Neuron (in vitro differentiated cells): Measurements from ENCODE around the gene SNX13.
A peak's percentile ranks its signal among the peaks of the same experiment; 100 is the strongest.

Experiments
- H2AFZ ChIP-seq: one replicate; pipeline ENCODE4 v1.6.1; 2013; ENCODE audit warnings: low read depth, mild to moderate bottlenecking, inconsistent platforms, low read length, moderate library complexity
- H3K27me3 ChIP-seq: one replicate; pipeline ENCODE4 v1.6.1; 2013; ENCODE audit warnings: low read length; ENCODE audit not compliant: insufficient read depth
- H3K36me3 ChIP-seq: one replicate; pipeline ENCODE4 v1.6.1; 2013; ENCODE audit warnings: low read length; ENCODE audit not compliant: insufficient read depth
- H3K4me1 ChIP-seq: one replicate; pipeline ENCODE4 v1.6.1; 2013; ENCODE audit warnings: low read length; ENCODE audit not compliant: insufficient read depth
- H3K4me3 ChIP-seq: 2 replicates; pipeline ENCODE4 v1.5.1; 2013; ENCODE audit warnings: mild to moderate bottlenecking, low read length, moderate library complexity
- H3K9me3 ChIP-seq: one replicate; pipeline ENCODE4 v1.6.1; 2013; ENCODE audit warnings: low read length

Gene SNX13

DNA sequence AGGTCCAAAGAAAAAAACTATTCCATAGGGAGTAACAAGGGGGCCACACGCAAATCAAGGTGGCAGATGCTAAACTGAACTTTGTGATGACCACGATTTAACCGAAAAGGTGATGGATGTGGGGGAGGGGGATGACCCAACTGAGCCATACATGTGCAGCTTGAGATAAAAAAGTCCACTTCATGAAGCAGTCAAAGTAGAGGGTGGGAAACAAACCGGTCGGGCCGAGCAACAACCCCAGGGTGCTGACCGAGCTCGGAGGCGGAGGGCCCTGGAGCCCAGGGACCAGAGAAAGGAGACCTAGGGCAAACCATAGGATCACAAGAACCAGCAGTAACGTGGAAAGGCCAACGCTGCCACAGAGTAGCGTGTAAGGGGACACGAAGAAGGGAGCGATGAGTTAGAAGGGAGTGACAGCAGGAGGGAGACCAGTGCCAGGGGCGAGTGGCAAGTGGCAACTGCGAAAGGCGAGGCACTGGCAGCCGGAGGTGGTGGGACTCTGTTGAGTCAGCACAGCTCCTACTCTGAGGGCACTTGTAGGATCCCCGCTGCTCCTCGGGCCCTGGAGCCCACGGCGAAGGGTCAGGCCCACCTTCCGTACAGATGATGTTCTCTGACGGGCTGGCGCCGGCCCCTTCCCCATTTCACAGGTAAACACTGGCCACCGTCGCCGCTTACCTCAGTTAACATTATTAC lies 540 bp downstream of the SNX13 start:
- Histone ChIP-seq H2AFZ (peak overlapping the region; percentile 98), H3K4me1 (peaks cover 27% of the 10 kb centered on the region), H3K9me3 (no peaks in the 10 kb centered on the region), H3K4me3 (peak overlapping the region; percentile 68), H3K36me3 (peaks cover 2% of the 10 kb centered on the region), H3K27me3 (no peaks in the 10 kb centered on the region)

DNA sequence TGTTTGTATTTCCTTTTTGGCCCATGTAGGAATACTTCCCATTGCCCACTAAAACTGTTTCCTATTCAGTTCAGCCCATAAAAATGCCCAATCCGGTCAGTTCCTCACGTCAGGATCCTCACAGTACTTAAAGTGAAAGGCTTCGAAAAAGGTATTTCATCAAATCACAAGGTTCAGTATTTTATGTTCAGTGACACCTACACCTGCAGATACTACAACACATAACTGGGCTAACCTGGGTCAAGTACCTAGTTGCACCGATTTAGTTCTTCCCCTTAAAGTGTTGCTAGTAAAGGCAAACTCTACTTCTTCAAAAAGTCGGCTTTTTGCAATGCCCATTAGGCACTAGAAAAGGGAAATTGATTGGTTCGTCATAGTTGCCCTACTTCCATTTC lies 1.1 kb downstream of the SNX13 start:
- peak overlapping the region; percentile 98 for H2AFZ ChIP-seq
- H3K27me3 ChIP-seq, result no peaks in the 10 kb centered on the region
- no peaks in the 10 kb centered on the region for H3K9me3 ChIP-seq
- H3K4me3 ChIP-seq, result peak overlapping the region; percentile 68
- peaks cover 27% of the 10 kb centered on the region for H3K4me1 ChIP-seq
- peaks cover 2% of the 10 kb centered on the region for H3K36me3 ChIP-seq

DNA sequence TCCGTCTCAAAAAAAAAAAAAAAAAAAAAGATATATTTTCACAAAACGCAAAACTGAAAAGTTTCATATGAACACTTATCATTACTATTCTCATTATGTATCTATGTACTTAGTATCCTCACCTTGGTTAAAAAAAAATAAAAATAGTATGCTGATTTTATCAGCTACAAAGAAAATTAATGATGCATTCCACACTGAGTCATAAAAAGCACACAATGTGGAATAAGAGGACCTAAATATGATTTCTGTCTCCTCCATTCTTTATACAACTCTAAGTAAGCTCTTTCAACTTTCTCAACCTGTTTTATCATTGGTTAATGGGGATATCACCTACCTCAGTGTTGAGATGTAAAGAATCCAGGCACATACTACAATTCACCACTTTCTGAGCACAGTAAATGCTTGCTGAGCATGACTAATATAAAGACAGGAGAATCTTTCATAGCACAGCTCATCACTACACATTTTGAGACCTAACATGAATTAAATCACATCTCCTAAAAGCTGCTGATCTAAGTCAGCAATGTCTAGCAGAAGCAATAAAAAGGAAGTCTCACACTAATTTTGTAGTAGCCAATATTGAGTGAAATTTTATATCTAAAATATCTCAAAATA lies 2.7 kb downstream of the SNX13 start:
- no peaks in the 10 kb centered on the region for H3K9me3 ChIP-seq
- no peak overlapping the region for H2AFZ ChIP-seq
- H3K27me3 ChIP-seq, result no peaks in the 10 kb centered on the region
- H3K4me1 ChIP-seq, result peaks cover 27% of the 10 kb centered on the region
- peaks cover 2% of the 10 kb centered on the region for H3K36me3 ChIP-seq
- H3K4me3 ChIP-seq, result peak overlapping the region; percentile 25

DNA sequence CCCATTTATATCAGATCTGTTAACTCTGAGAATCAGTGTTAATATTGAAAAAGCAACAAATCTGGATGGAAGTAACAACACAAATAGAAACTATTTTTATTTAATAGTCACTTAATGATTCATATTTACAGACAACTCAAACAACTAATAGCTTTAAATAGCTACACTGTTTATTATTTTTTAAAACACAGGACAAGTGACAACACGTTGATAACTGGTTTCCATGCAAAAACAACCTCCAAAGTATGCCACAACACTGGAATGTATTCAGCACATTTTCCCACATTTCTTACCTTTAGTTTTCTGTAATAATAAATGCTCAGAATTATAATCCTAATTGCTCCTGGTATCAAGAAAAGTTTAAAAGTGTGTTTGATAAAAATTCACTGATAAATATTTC lies 4.0 kb downstream of the SNX13 start:
- no peak overlapping the region for H3K4me3 ChIP-seq
- no peaks in the 10 kb centered on the region for H3K9me3 ChIP-seq
- no peak overlapping the region for H2AFZ ChIP-seq
- H3K36me3 ChIP-seq, result peaks cover 2% of the 10 kb centered on the region
- no peaks in the 10 kb centered on the region for H3K27me3 ChIP-seq
- peaks cover 22% of the 10 kb centered on the region for H3K4me1 ChIP-seq

DNA sequence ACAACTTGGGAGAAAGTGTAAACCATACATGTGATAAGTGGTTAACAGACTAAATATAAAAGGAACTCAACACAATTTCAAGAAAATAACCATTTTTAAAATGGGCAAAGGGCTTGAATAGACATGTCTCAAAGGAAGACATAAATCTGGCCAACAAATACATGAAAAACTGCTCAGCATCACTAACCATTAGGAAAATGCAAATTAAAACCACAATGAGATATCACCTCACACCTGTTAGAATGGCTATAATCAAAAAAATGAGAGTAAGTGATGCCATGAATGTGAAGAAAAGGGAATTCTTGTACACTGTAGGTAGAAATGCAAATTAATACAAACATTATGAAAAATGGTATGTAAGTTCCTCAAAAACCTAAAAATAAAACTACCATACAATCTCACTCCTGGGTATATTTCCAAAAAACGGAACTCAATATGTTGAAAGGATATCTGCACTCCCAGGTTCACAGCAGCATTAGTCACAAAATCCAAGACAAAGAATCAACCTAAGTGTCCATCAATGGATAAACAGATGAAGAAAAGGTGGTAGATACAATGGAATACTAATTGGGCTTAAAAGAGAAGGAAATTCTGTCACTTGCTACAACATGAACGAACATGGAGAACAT lies 5.6 kb downstream of the SNX13 start:
- Histone ChIP-seq H3K36me3 (peaks cover 2% of the 10 kb centered on the region), H3K27me3 (no peaks in the 10 kb centered on the region), H2AFZ (no peak overlapping the region), H3K9me3 (no peaks in the 10 kb centered on the region), H3K4me1 (peaks cover 20% of the 10 kb centered on the region), H3K4me3 (no peak overlapping the region)

DNA sequence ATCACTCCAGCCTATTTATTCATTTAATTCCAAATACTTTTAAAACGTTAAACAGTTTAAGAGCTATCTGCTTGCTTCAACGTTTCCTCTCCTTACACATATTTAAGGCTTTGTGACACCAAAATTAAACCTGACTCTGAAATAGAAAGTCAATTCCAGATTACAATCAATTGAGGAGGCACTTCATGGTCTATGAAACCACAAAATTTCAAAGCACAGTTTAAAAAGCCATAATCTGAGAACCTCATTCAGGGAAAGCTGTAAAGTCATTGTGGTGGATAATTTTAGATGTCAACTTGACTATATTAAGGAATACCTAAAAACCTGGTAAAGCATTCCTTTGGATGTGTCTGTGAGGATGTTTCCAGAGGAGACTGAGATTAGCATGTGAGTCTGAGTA lies 6.2 kb downstream of the SNX13 start:
- peaks cover 2% of the 10 kb centered on the region for H3K36me3 ChIP-seq
- H3K4me3 ChIP-seq, result no peak overlapping the region
- H3K9me3 ChIP-seq, result no peaks in the 10 kb centered on the region
- no peaks in the 10 kb centered on the region for H3K27me3 ChIP-seq
- peaks cover 16% of the 10 kb centered on the region for H3K4me1 ChIP-seq
- no peak overlapping the region for H2AFZ ChIP-seq

DNA sequence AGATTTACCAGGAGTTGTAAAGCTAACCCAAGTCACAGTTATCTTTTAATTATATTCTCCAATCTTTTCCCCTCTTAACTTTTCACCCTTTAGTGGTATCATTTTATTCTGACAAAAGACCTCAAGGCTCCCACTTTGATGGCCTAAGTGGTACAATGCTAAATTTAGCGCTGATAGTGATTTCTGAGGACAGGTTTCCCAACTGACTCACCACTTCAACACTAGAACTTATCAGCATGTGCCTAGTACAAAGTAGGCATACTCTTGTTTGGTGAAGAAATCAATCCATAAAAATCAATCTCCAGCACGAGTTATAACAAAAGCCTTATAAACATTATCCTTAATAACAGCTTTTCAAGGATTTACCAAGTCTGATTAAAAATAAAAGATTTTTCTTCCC lies 7.5 kb downstream of the SNX13 start:
- H3K9me3 ChIP-seq, result no peaks in the 10 kb centered on the region
- peaks cover 2% of the 10 kb centered on the region for H3K36me3 ChIP-seq
- no peak overlapping the region for H3K4me3 ChIP-seq
- H3K4me1 ChIP-seq, result peaks cover 2% of the 10 kb centered on the region
- H2AFZ ChIP-seq, result no peak overlapping the region
- no peaks in the 10 kb centered on the region for H3K27me3 ChIP-seq

DNA sequence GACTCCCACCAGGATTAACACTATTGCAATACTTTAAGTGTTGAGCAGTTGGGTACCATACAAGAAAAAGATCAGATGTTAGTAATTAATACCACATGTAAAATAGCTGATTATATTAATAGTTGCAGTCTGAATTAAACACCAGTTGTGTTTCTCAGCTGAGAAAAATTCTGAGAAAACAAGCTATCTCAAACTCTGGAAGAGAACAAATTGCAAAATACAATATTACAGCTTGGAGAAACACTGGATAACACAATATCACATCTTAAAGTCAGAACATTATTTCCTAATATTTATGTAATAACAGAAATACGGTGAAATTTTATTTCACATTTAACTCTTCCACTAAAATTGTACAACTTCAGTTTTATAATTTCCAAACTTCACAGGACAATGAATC lies 9.2 kb downstream of the SNX13 start:
- Histone ChIP-seq H3K27me3 (no peaks in the 10 kb centered on the region), H3K4me3 (no peak overlapping the region), H3K4me1 (no peaks in the 10 kb centered on the region), H3K9me3 (no peaks in the 10 kb centered on the region), H3K36me3 (peaks cover 2% of the 10 kb centered on the region), H2AFZ (no peak overlapping the region)

DNA sequence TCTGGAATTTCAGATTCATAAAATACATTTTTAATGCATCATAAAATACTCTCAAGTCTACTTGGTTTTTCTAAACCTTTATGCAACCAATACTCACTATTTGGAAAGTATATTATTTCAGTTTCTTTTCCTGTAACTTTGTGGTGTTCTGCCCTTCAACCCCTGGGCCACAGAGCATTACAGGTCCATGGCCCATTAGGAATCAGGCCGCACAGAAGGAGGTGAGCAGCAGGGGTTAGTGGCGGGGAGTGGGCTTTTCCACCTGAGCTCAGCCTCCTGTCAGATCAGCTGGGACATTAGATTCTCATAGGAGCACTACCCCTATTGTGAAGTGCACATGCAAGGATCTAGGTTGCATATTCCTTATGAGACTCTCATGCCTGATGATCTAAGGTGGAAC lies 9.7 kb downstream of the SNX13 start:
- no peaks in the 10 kb centered on the region for H3K9me3 ChIP-seq
- H3K4me1 ChIP-seq, result no peaks in the 10 kb centered on the region
- H3K27me3 ChIP-seq, result no peaks in the 10 kb centered on the region
- peaks cover 2% of the 10 kb centered on the region for H3K36me3 ChIP-seq
- H2AFZ ChIP-seq, result no peak overlapping the region
- H3K4me3 ChIP-seq, result no peak overlapping the region

DNA sequence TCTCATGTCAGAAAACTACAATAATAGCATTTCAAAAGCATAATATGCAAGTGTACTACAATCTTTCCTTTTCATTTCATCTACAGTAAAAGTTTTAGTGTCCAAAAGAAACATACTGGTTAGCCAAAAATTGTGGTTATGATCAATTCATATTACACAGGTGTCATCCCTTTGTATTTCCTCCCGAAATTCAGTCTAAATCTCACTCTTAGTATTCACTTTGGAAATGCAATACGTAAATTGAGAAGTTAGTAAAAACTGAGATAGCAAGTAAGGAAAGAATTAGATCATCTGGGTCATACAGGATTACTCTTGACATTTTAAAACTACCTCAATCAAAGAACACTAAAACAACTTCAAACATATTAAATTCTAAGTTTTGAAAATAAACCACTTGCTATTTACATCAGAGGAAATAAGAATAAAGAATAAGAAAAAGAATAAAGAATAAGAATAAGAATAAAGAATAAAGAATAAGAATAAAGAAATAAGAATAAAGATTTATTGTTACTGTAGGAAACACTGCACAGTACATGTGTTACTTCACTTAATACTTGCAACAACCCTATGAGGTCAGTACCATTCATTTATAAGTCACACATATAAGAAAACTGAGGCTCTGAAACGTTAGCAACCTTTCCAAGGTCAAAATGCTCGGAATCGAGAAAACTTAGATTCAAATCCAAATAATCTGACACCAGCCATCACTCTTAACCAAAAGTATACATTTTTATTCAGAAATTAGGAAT lies 10.5 kb downstream of the SNX13 start:
- Histone ChIP-seq H3K27me3 (no peaks in the 10 kb centered on the region), H3K36me3 (no peaks in the 10 kb centered on the region), H3K4me3 (no peak overlapping the region), H3K9me3 (no peaks in the 10 kb centered on the region), H3K4me1 (no peaks in the 10 kb centered on the region), H2AFZ (no peak overlapping the region)

DNA sequence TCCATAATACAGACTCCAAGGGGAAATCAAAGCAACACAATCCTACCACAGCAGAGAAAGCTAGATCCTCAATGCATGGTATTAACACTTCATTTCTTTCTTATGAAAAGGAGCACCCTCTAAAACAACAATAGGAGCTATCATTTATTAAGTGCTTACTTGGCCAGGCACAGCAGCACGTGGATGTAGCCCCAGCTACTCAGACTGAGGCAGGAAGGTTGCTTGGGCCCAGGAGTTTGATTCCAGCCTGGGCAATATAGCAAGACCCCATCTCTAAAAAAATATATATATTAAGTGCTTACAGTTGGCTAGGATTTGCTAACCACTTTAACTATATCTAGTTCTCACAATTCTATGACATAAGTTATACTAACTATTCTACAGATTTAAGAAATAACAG lies 12.2 kb downstream of the SNX13 start:
- no peak overlapping the region for H2AFZ ChIP-seq
- no peak overlapping the region for H3K4me3 ChIP-seq
- H3K36me3 ChIP-seq, result no peaks in the 10 kb centered on the region
- H3K9me3 ChIP-seq, result no peaks in the 10 kb centered on the region
- no peaks in the 10 kb centered on the region for H3K27me3 ChIP-seq
- no peaks in the 10 kb centered on the region for H3K4me1 ChIP-seq

DNA sequence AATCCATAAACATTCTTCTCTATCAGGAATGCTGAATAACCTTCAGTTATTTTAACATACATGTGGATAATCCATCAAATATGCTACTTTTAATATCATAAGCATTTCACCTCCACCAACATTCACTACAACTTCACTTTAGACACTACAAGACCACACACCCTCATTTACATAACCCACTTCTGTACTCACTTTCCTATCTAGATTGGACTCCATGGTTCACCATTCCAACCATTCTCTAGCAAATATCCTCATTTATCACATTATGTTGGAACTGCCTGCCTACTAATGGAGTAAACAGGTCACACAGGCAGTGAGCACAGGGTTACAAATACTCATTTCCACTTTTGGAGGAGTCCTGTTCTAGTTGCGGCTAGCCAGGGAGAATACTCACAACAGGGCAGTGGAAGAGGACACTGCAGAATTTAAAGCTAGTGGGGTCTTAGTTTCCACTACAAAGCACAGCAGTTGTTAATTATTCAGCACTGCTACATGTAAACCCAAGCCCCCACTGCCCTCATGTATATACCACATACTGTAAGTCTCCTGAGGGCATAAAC lies 18.4 kb downstream of the SNX13 start:
- H3K27me3 ChIP-seq, result no peaks in the 10 kb centered on the region
- H3K4me3 ChIP-seq, result no peak overlapping the region
- H3K36me3 ChIP-seq, result no peaks in the 10 kb centered on the region
- H2AFZ ChIP-seq, result no peak overlapping the region
- H3K9me3 ChIP-seq, result peaks cover 2% of the 10 kb centered on the region
- no peaks in the 10 kb centered on the region for H3K4me1 ChIP-seq

DNA sequence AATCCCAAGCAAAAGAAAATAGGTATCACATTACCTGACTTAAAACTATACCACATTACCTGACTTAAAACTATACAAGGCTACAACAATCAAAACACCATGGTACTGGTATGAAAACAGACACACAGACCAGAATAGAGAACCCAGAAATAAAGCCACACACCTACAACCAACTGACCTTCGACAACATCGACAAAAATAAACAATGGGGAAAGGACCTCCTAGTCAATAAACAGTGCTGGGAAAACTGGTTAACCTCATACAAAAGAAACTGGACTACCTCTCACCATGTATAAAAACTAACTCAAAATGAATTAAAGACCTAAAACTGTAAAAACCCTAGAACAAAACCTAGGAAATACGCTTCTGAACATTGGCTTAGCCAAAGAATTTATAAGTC lies 22.5 kb downstream of the SNX13 start:
- Histone ChIP-seq H3K9me3 (peaks cover 4% of the 10 kb centered on the region), H3K4me3 (no peak overlapping the region), H3K27me3 (no peaks in the 10 kb centered on the region), H3K4me1 (no peaks in the 10 kb centered on the region), H2AFZ (no peak overlapping the region), H3K36me3 (no peaks in the 10 kb centered on the region)
